B cell (primary cell): Measurements from ENCODE around the gene GLB1L.

Source experiments
- CTCF ChIP-seq: fragments of 200-600 bp; IDR thresholded peaks from one replicate; pipeline ENCODE4 v1.8.0; 2022; ENCODE audit warnings: antibody characterized with exemption, mild to moderate bottlenecking
- EZH2 ChIP-seq: IDR thresholded peaks from 2 replicates; pipeline ENCODE4 v1.6.1; 2012; ENCODE audit warnings: borderline replicate concordance, low read depth, mild to moderate bottlenecking, moderate library complexity, low read length; ENCODE audit not compliant: insufficient read depth, poor library complexity, severe bottlenecking

GRCh38 chr2:219251656-219252055 lies 6.4 kb upstream of the GLB1L start:
- no peak for TF ChIP-seq CTCF
- TF ChIP-seq EZH2: no peak
